T-cell (primary cell): Measurements from ENCODE around the gene PGGT1B. TPM values are rescaled to one million over a fixed set of nuclear protein-coding genes. Genes with fewer than 3 reads are reported as not detected.
"Not testable (repeated sequence)": the region's sequence is repeated elsewhere in the genome, so short reads cannot be mapped to it uniquely, and the experiment has no call there.

Experiments
- ATAC-seq, 4 experiments: fragments of 200-7000 bp in 3 of 4; fragments of 150-1000 bp in 1 of 4; cut with Tn5 transposase; replicated peaks in 1 of 4; 1 replicate in 3 of 4; 2 replicates in 1 of 4; pipeline ENCODE4 v1.10.0; 2021; ENCODE audit warnings: moderate library complexity in 3 of 4, mild to moderate bottlenecking in 2 of 4, moderate number of reproducible peaks in 1 of 4
- CTCF ChIA-PET, 2 donors: fragments of 300-600 bp; sonication (Branson Sonifier 250); formaldehyde crosslinking; loops; one replicate each; lab custom pipeline; 2022; ENCODE audit warnings: antibody characterized with exemption in 2 of 2; lab: Charles Lee
- POLR2A ChIA-PET, 2 donors: fragments of 300-600 bp; sonication (Branson Sonifier 250); formaldehyde crosslinking; loops; one replicate each; lab custom pipeline; 2022; ENCODE audit warnings: antibody characterized with exemption in 2 of 2; lab: Charles Lee
- DNase-seq, 35 experiments: peaks; one replicate each; pipeline versions ENCODE4 v3.0.0 to v3.0.0-alpha.2; 2013 to 2023
- H3K27ac ChIP-seq: one replicate; pipeline ENCODE4 v1.5.1; 2013; ENCODE audit warnings: low read length
- H3K27me3 ChIP-seq, 2 experiments: replicated peaks in 1 of 2; 1 replicate in 1 of 2; 2 replicates in 1 of 2; pipeline versions ENCODE4 v1.6.1 to v1.7.0; 2013; ENCODE audit warnings: low read length in 1 of 2, mixed read lengths in 1 of 2; ENCODE audit not compliant: control insufficient read depth in 2 of 2, insufficient read depth in 2 of 2; ENCODE audit errors: extremely low read depth in 1 of 2
- H3K36me3 ChIP-seq, 2 donors: 1 replicate in 1 of 2; 2 replicates in 1 of 2; pipeline versions ENCODE4 v1.6.1 to v1.7.0; 2013; ENCODE audit warnings: low read length in 1 of 2; ENCODE audit not compliant: control insufficient read depth in 2 of 2, insufficient read depth in 1 of 2; ENCODE audit errors: extremely low read depth in 1 of 2
- H3K4me1 ChIP-seq, 2 experiments: 1 replicate in 1 of 2; 2 replicates in 1 of 2; pipeline versions ENCODE4 v1.6.1 to v1.7.0; 2013; ENCODE audit warnings: low read length in 2 of 2, mixed read lengths in 1 of 2; ENCODE audit not compliant: insufficient read depth in 2 of 2, control insufficient read depth in 1 of 2; ENCODE audit errors: extremely low read depth in 1 of 2
- H3K4me3 ChIP-seq, 2 donors: 1 replicate in 1 of 2; 2 replicates in 1 of 2; pipeline versions ENCODE4 v1.5.1 to v1.7.0; 2013; ENCODE audit warnings: mild to moderate bottlenecking in 2 of 2, low read length in 1 of 2, moderate library complexity in 1 of 2; ENCODE audit not compliant: control insufficient read depth in 1 of 2; ENCODE audit errors: extremely low read depth in 1 of 2
- H3K9me3 ChIP-seq: 2 replicates; pipeline ENCODE4 v1.7.0; 2013
- H3K27ac Mint-ChIP-seq, 2 donors: one replicate each; pipeline ENCODE4 v1.8.0; 2020 to 2021; ENCODE audit warnings: mild to moderate bottlenecking in 2 of 2, mixed read lengths in 2 of 2
- H3K27me3 Mint-ChIP-seq, 2 donors: one replicate each; pipeline ENCODE4 v1.8.0; 2021 to 2022; ENCODE audit warnings: mixed read lengths in 2 of 2
- H3K36me3 Mint-ChIP-seq: one replicate; pipeline ENCODE4 v1.8.0; 2021; ENCODE audit warnings: mixed read lengths
- H3K4me1 Mint-ChIP-seq, 3 donors: one replicate each; pipeline ENCODE4 v1.8.0; 2020 to 2022; ENCODE audit warnings: mixed read lengths in 3 of 3, mild to moderate bottlenecking in 1 of 3
- H3K4me3 Mint-ChIP-seq, 3 donors: one replicate each; pipeline ENCODE4 v1.8.0; 2020 to 2022; ENCODE audit warnings: mild to moderate bottlenecking in 3 of 3, mixed read lengths in 3 of 3, moderate library complexity in 3 of 3
- H3K9me3 Mint-ChIP-seq, 3 donors: one replicate each; pipeline ENCODE4 v1.8.0; 2020 to 2022; ENCODE audit warnings: mixed read lengths in 3 of 3
- WGBS: methylation state at CpG from one replicate; pipeline ENCODE4 v1.1.5; 2013; ENCODE audit warnings: missing lambda C conversion rate; ENCODE audit not compliant: insufficient coverage; 5-methylcytosine and 5-hydroxymethylcytosine counted together
- total RNA-seq, 35 experiments: library from RNA in 6 of 35; stranded (reverse) in 6 of 35; fragments of 120-200 nt in 1 of 35; gene quantifications; one replicate each; pipeline versions ENCODE4 v1.2.1 to v1.2.4 and lab custom pipeline; 2013 to 2026

Gene PGGT1B
- total RNA-seq, 5 donors from 2014 or later (not counting 1 experiment from before 2014, with no cell fraction given): 35.0 to 45.6 (median 36.0) TPM

DNA sequence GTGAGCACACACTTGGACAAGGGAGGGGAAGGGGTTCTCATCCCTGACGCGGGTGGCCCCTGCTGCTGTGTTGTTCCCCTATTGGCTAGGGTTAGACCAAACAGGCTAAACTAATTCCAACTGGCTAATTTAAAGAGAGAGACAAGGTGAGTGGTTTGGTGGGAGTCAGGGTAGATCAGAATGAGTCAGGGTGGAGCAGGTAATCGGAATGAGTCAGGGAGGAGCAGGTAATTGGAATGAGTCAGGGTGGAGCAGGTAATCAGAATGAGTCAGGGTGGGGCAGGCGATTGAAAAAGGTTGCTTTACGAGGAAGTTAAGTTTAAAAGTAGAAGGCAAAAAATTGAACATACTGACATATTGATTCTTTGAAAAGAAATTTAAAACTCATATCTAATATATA lies 13.3 kb downstream of the PGGT1B start:
- H3K27ac ChIP-seq, H3K36me3 ChIP-seq, POLR2A ChIA-PET, H3K4me3 ChIP-seq, H3K27ac Mint-ChIP-seq, ATAC-seq, H3K27me3 Mint-ChIP-seq, CTCF ChIA-PET, H3K27me3 ChIP-seq, H3K9me3 ChIP-seq, H3K4me3 Mint-ChIP-seq, H3K4me1 ChIP-seq, H3K9me3 Mint-ChIP-seq, DNase-seq: not testable (repeated sequence)
- peaks cover 24% of the 10 kb centered on the region for H3K36me3 Mint-ChIP-seq
- 90% methylated on average over 3 of the region's 5 CpGs for WGBS
- peaks cover 26 to 37% (median 37%) of the 10 kb centered on the region in 3 donors for H3K4me1 Mint-ChIP-seq

DNA sequence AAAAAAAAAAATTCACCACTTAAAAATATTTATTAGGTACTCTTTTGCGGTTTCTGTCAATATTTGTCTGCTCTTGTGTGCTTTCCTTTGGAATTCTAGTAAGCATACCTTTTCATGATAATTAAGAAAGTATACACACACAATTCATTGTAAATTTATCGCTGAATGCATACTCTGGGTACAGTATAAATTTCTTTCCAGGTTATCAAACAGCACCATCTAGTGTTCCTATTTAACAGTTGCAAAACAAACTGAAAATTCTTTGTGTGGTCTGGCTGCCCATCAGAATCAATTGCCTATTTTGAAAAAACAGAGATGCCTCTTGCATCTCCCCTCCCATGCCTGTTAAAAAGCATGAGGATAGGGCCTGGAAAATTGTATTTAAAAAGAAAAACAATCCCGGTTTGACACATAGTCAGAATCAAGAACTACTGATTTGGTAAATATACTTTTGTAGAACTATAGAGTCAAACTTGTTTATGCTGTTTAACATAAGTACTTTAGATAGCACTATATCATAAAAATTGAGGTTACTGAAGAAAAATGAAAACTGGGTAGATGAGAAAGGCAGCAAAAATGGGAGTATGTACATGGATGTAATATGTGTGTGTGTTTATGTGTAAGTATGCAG lies 16.2 kb downstream of the PGGT1B start:
- H3K27me3 ChIP-seq: no peaks in the 10 kb centered on the region
- POLR2A ChIA-PET: no interaction called here
- peak in 3 of 4 experiments; percentile 44 to 61 (median 59) for ATAC-seq
- H3K36me3 ChIP-seq: peaks cover 0 to 13% of the 10 kb centered on the region in 2 donors
- H3K4me1 Mint-ChIP-seq: peaks cover 21 to 27% (median 24%) of the 10 kb centered on the region in 3 donors
- no CpG with 5 or more reads among the region's 3 CpGs for WGBS
- peaks cover 31% of the 10 kb centered on the region for H3K36me3 Mint-ChIP-seq
- no peaks in the 10 kb centered on the region for H3K27me3 Mint-ChIP-seq
- peak in 1 of 35 experiments; percentile 59 for DNase-seq
- CTCF ChIA-PET: interaction anchor here (0.7 to 1.8 kb wide), 9 partner anchors 65 to 1634 kb away, joined by 3 to 13 read pairs (median 5); no protein-coding TSS in a partner anchor
- H3K9me3 Mint-ChIP-seq: no peaks in the 10 kb centered on the region
- H3K4me3 ChIP-seq: no peak overlapping the region
- no peak overlapping the region for H3K27ac Mint-ChIP-seq
- no peaks in the 10 kb centered on the region for H3K4me1 ChIP-seq
- no peak overlapping the region for H3K4me3 Mint-ChIP-seq
- no peaks in the 10 kb centered on the region for H3K9me3 ChIP-seq
- H3K27ac ChIP-seq: no peak overlapping the region

DNA sequence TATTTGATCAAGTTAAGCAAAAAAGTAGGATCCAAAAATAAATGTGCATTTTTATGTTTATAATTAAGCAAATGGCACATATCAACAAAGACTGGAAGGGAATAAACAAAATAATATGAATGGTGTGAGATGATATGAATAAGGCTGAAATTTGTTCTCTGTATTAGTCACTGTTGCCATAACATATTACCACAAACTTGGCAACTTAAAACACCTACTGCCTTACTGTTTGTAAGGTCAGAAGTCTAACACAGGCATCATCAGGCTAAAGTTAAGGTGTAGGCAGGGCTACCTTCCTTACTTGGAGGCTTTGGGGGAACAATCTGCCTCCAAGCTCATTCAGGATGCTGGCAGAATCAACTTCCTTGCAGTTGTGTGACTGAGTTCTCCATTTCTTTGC lies 19.3 kb downstream of the PGGT1B start:
- Histone ChIP-seq H3K27me3 (no peaks in the 10 kb centered on the region), H3K4me3 (no peak overlapping the region), H3K36me3 (peaks cover 6 to 29% of the 10 kb centered on the region in 2 donors), H3K27ac (no peak overlapping the region), H3K4me1 (no peaks in the 10 kb centered on the region), H3K9me3 (no peaks in the 10 kb centered on the region)
- Mint-ChIP-seq H3K36me3 (peaks cover 38% of the 10 kb centered on the region), H3K4me1 (peaks cover 7 to 17% (median 12%) of the 10 kb centered on the region in 3 donors), H3K4me3 (no peak overlapping the region), H3K27me3 (no peaks in the 10 kb centered on the region), H3K27ac (no peak overlapping the region), H3K9me3 (no peaks in the 10 kb centered on the region)
- ATAC-seq (no peak), DNase-seq (no peak)
- POLR2A ChIA-PET: no interaction called here
- CTCF ChIA-PET: interaction anchor here in 1 of 2 donors (0.6 to 1.3 kb wide), 2 partner anchors 8 to 62 kb away, joined by 3 read pairs; no protein-coding TSS in a partner anchor

- CTCF ChIA-PET: interaction anchor here (0.7 to 1.3 kb wide), 3 partner anchors 9 to 1630 kb away, joined by 3 read pairs; no protein-coding TSS in a partner anchor
- WGBS: no CpG with 5 or more reads among the region's 4 CpGs
- peaks cover 42% of the 10 kb centered on the region for H3K36me3 Mint-ChIP-seq
Observed at GRCh38 chr5:115241881-115242642, 20.6 kb downstream of the PGGT1B start.

DNA sequence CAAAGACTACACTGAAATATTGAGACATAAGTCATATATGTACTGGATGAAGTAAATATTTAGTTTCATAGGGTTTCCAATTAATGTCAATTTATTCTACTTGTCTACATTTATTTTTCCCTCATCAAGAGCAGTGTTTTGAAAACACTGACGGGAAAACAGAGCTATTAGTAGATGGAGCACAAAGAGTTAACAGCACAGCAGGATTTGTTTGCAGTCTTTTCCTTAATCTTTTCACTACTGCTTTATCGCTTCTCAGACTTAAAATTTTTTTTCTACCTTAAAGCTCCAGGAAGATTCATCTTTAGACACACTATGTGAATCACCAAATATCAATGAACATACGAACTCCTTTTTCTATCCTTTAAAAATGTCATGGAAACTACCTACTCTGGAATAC lies 25.6 kb downstream of the PGGT1B start:
- Mint-ChIP-seq H3K36me3 (peaks cover 72% of the 10 kb centered on the region), H3K4me3 (no peak overlapping the region), H3K27me3 (no peaks in the 10 kb centered on the region), H3K9me3 (no peaks in the 10 kb centered on the region), H3K27ac (no peak overlapping the region), H3K4me1 (peaks cover 2 to 20% (median 3%) of the 10 kb centered on the region in 3 donors)
- ChIA-PET CTCF (no interaction called here), POLR2A (no interaction called here)
- no peak overlapping the region for H3K27ac ChIP-seq
- H3K4me1 ChIP-seq: no peaks in the 10 kb centered on the region
- peaks cover 6 to 37% of the 10 kb centered on the region in 2 donors for H3K36me3 ChIP-seq
- no peak for DNase-seq
- H3K4me3 ChIP-seq: no peak overlapping the region
- no peaks in the 10 kb centered on the region for H3K27me3 ChIP-seq
- no peaks in the 10 kb centered on the region for H3K9me3 ChIP-seq
- ATAC-seq: no peak
- 100% methylated on average over 1 of the region's 3 CpGs for WGBS

More at GRCh38 chr5:115241881-115242642, 20.6 kb downstream of the PGGT1B start:
- Mint-ChIP-seq H3K4me3 (no peak overlapping the region), H3K9me3 (no peaks in the 10 kb centered on the region), H3K27ac (no peak overlapping the region), H3K4me1 (peaks cover 7 to 17% (median 12%) of the 10 kb centered on the region in 3 donors), H3K27me3 (no peaks in the 10 kb centered on the region)
- H3K36me3 ChIP-seq: peaks cover 6 to 29% of the 10 kb centered on the region in 2 donors
- POLR2A ChIA-PET: interaction anchor here in 1 of 2 donors (0.6 kb wide), 1 partner anchor 146 kb away, joined by 10 read pairs; no protein-coding TSS in a partner anchor
- H3K4me3 ChIP-seq: no peak overlapping the region
- DNase-seq: no peak
- no peak overlapping the region for H3K27ac ChIP-seq
- H3K9me3 ChIP-seq: no peaks in the 10 kb centered on the region
- no peaks in the 10 kb centered on the region for H3K4me1 ChIP-seq
- ATAC-seq: no peak
- no peaks in the 10 kb centered on the region for H3K27me3 ChIP-seq

DNA sequence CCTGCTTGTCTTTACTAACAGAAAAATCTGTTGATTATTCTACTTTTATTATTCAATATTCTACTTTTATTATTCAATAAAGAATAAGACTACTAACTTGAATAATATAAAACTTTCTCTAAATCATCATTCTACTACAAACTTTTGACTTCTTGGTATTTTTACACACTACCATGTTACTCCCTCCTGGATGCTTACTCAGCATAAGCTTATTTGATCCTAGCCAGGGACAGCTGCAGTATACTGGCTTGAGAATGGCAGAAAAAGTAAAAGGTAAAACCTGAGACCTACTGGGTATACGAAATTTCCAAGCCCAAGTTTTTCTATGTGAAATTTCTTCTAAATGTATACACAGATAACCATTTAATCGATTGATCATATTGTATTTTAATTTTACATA lies 26.1 kb downstream of the PGGT1B start:
- Mint-ChIP-seq H3K27ac (no peak overlapping the region), H3K4me1 (peaks cover 2 to 15% (median 3%) of the 10 kb centered on the region in 3 donors), H3K27me3 (no peaks in the 10 kb centered on the region), H3K4me3 (no peak overlapping the region), H3K36me3 (peaks cover 73% of the 10 kb centered on the region), H3K9me3 (no peaks in the 10 kb centered on the region)
- Histone ChIP-seq H3K27ac (no peak overlapping the region), H3K9me3 (no peaks in the 10 kb centered on the region), H3K4me3 (no peak overlapping the region), H3K4me1 (no peaks in the 10 kb centered on the region), H3K27me3 (no peaks in the 10 kb centered on the region), H3K36me3 (peaks cover 6 to 37% of the 10 kb centered on the region in 2 donors)
- no CpG with 5 or more reads among the region's 2 CpGs for WGBS
- ChIA-PET POLR2A (no interaction called here), CTCF (no interaction called here)
- no peak for ATAC-seq
- no peak for DNase-seq
